Left forelimb (tissue), 1 donor: Measurements from ENCODE around the gene ZNF205.
"Not testable (repeated sequence)": the region's sequence is repeated elsewhere in the genome, so short reads cannot be mapped to it uniquely, and the experiment has no call there.

Experiments
- DNase-seq: peaks from one replicate; pipeline ENCODE4 v3.0.0-alpha.2; 2018; ENCODE audit warnings: low spot score

Gene ZNF205

DNA sequence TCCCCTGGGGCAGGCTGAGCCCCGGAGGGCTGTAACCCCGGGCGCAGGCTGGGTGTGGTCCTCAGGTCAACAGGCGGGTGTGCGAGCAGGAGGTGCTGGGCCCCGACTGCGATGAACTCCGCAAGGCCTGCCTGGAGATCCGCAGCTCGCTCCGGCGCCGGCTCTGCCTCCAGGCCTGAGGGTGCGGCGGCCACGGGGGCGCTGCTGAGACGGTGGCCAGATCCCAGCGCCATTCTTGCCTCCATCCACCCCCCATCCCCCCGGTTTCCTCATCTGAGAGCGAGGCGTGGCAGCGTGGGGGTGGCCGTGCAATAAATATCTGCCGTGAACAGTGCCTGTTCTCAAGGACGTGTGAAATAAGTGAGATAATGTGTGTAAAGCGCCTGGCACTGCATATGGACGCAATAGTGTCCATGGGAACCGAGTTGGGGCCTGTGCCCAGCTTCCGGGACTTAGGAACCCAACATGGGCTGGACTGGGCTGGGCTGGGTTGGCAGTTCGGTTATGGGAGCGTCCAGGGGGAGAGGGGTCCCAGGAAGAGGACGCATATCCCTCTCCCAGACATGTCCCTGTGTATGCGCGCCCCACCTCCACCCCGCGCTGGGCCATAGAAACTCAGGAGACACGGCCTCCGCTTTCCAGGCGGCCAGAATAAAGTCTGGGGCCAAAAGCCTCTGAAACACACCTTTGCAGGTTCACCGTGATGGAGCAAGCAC lies 37.4 kb downstream of the ZNF205 start:
- peak; percentile 84 for DNase-seq

DNA sequence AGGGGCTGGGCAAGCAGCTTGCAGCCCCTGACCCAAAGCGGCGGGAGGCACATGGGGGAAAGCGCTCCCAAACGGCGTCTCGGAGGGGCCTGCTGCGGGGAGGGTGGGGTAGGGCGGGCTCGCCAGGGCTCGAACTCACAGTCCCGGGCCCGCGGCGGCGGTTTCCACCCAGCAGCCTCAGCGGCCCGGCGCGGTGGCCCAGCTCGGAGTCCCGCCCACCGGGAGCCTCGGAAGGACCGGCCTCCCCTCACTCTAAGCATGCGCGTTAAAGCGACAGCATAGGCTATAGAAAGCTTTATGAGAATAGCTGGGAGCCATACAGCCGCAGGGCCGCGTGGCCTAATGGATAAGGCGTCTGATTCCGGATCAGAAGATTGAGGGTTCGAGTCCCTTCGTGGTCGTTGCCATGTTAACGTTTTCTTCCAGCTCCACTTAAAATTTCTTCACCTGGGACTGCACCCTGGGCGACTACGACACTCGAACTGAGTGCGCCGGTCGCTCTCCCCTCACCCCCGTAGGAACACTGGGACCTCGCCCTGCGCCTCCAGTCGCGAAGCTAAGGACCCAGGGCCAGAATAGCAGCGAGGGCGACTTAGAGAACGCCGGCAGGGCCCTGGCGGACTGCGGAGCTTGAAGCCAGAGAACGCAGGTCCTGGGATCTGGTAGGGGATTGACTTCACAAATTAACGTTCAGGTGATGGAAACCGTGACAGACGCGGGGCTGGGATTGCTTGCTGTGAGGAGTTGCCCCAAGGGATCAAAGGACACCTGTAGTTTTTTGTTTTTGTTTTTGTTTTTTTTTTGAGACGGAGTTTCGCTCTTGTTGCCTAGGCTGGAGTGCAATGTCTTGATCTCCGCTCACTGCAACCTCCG lies 38.2 kb downstream of the ZNF205 start:
- DNase-seq, result peak; percentile 99

DNA sequence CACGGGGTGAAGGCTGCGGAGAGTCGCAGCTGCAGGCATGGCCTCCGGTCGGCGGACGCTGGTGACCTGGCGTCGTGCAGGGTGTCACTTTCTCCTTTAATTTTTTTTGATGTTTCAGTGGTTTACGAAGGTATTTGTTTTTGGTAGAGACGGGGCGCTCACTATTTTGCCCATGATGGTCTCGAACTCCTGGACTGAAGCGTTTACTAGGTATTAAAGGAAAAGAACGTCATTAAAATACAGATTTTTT lies 39.6 kb downstream of the ZNF205 start:
- DNase-seq, result no peak

DNA sequence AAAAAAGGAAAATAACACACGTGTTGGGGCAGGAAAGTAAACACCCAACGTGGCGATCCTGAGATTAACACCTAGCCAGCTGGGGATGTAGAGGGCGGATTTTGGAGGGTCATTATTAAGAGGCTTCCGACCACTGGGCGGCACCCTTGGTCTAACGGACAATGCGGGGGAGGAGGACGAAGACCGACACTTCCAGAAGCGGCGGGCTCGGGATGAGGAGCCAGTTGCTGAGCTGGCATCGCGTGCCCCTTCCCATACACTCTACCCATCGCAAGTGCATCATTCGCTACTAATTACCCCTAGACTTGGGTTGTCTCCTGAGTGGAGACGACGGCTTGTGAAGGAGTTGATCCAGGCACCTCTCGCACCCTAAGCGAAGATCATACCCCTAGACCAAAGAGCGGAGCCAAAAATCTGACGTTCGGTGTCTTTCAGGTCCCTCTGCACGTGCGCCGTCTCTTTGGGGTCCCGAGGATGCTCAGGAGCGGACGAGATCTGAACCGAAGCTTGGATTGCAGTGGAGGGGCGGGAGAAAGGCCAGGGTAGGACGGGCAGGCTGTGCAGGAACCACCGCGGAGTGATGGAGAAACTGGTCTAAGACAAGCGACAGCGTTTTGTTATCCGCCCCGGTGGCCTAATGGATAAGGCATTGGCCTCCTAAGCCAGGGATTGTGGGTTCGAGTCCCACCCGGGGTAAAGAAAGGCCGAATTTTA lies 40.0 kb downstream of the ZNF205 start:
- peak; percentile 96 for DNase-seq

DNA sequence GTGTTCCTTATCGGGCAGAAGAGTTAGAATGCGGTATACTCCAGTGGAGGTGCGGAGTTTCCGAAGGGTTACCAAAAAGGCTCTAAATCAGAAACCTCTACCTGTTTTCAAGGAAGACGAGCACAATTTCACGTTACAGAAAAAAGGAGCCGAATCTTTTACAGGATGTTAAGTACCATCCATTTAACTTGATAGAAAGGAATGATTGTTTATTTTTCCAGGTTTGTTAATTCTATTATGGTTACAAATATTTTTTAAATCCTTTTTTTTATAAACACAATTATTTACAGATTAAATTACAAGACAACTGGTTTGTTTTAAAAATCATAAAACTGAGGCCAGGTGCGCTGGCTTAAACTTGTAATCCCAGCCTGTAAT lies 40.6 kb downstream of the ZNF205 start:
- no peak for DNase-seq

DNA sequence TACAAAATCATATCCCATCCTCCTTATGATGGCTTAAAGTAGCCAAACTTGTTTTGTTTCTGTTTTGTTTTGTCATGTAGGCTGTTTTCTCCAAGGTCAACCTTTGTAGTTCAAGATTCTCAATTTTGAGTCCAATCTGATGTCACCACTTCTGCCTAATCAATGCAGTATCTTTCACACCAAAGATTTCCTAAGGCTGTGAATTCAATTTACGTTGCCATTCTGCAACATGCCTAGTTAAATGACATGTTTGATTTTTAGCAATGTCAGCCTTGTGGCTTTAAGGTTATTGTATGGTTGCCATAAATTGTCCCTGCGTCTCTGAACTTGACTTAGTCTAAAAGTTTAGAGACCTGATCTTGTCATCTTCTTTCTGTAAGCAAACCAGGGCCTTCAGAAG lies 42.8 kb downstream of the ZNF205 start:
- no peak for DNase-seq

DNA sequence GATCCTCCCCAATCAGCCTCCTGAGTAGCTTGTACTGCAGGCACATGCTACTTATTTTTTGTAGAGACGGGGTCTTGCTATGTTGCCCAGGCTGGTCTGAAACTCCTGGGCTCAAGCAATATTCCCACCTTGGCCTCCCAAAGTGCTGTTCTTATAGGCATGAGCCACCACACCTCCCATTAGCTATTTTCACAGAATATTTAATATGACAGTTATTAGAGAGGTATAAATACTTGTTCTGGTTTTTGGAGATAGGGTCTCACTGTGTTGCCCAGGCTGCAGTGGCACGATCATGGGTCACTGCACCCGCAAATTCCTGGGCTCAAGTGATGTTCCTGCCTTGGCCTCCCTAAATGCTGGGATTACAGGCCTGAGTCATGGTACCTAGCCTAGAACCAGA lies 43.6 kb downstream of the ZNF205 start:
- DNase-seq, result no peak

DNA sequence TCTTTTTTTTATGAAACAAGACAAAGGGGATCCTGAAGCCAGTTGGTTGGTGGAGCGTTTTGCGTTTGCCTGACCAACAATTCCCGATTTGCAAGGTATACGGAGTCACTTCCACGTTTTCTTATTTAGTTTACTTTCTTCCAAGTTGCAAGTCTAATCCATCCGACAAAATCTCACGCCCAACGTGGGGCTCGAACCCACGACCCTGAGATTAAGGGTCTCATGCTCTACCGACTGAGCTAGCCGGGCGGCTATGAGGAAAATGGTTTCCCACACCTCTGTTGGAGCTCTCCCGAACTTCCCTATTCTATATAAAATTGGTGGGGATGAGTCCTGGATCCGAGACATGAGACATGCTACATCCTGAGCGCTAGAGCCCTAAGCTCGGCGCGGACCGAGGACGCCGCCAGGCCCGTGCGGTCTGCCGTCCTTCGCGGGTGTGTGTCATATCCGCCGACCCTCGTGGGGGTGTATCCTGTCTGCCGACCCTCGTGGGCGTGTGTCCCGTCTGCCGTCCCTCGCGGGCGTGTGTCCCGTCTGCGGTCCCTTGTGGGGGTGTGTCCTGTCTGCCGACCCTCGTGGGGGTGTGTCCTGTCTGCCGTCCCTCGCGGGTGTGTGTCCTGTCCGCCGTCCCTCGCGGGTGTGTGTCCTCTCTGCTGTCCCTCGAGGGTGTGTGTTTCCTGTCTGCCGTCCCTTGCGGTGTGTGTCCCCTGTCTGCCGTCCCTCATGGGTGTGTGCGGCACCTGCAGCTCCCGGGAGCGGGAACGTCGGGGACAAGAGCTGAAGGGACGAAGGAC lies 45.0 kb downstream of the ZNF205 start:
- DNase-seq, result peak; percentile 88

DNA sequence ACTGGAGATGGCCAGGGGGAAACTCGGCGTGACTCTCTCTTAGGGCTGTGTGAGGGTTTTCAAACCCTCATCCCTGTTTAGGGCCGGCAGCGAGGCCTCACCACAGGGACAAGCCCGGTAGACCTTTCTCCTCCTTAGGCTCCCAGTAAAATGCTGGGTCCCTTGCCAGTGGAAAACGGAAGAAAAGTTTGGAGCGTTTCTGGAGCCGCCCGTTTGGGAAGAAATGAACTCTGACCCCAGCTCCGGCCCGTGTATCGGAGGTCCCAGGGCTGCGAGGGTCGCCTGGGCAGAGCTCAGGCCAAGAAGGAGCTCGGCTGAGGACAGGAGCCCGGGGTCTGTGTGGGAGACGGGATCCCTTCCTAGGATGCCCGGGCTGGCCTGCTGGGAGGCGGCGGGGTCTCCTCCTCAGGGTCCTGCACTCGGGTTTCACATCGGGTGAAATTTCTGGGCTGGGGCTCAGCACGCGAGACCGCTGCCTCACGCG lies 45.7 kb downstream of the ZNF205 start:
- DNase-seq, result no peak

DNA sequence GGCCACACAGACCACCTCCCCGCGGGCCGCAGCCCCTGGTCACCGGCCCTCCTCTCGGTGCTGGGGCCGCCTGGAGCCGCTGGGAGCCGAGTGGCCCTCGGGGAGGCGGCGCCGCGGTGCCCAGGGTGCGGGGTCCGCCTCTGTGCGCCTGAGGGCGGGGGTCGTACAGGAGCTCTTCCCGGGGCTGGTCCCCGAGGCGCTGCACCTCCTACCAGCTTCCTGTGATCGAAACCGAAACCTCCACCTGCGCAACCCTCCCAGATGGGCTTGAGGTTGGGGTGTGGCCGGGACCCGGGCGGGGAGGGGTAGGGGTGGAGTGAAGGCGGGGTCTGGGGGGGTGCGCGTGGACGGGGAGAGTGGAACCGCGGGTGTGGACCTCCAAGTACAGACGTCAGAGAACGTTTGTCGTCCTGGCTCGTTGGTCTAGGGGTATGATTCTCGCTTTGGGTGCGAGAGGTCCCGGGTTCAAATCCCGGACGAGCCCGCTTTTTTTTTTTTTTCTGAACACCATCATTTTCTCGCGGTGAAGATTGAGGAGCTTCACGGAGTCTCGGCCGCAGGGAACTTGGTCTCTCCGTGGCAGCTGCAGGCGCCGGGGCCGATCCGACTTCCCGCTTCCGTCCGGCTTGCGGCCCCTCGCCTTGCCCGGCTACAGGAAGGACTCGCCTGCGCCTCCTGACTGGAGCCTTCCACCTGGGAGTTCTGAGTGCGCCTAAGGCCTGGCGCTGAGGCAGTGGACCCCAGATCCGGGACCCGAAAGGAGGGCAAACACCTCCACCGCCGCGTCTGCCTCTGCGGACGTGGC lies 46.3 kb downstream of the ZNF205 start:
- DNase-seq, result peak; percentile 89

DNA sequence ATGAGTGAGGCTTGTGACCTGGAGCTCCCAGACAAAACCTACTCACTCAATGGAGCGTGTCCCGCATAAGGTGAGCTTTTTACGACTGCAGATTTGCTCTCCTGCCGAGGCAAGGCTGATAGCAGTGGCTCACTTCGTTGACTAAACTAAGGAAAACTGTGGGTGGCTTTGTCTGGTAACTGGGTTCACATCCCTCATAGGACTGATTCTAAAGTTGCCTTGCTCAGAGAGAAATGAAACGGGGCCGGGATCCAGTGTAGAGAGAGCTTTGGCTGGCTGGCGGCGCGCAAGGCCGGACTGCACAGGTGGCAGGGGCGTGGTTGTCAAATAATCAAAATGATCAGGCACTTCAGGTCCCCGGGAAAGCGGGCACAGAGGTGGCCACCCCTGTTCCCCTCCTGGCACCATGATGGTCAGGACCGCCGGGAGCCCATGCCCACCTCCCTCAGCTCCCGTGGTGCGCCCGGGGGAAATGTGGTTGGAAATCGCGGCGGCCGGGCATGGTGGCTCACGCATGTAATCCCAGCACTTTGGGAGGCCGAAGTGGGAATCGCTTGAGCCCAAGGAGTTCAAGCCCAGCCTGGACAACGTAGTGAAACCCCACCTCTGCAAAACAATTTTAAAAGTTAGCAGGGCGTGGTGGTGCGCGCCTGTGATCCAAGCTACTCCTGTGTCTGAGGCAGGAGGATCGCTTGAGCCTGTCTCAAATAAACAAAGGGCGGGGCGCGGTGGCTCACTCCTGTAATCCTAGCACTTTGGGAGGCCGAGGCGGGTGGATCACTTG lies 49.0 kb downstream of the ZNF205 start:
- no peak for DNase-seq

DNA sequence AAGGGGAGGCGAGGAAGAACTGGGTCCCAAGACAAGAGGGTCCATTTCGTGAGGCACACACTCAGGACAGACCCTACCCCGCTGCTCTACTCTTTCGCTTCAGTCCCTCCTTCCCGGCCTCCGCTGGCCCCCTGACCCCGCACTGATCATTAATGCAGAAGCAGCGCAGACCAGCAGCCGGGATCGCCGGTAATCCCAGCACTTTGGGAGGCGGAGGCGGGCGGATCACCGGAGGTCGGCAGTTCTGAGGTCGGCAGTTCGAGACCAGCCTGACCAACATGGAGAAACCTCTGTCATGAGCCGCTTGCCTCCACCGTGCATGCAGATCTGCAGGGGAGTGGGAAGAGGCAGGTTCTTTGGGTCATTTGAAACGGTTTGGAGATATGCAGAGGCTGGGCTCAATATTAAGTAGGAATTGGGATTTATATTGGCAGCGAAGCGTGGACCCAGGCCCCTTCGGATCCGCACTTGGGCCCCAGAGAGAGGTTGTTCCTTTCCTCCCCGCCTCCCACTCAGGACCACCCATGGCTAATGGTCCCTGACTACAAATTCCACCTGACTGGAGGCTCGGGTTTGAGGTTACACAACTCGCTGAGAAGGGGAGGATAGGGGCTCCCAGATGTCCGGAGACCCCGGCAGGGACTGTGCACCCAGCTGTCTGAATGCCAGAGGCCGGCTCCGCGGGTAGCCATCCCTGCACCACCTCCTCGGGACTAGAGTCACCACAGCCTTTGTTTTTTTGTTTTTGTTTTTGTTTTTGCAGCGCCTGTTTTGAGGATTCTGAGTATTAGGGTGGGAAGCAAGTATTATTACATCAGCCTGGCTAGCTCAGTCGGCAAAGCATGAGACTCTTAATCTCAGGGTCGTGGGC lies 52.0 kb downstream of the ZNF205 start:
- DNase-seq, result no peak

DNA sequence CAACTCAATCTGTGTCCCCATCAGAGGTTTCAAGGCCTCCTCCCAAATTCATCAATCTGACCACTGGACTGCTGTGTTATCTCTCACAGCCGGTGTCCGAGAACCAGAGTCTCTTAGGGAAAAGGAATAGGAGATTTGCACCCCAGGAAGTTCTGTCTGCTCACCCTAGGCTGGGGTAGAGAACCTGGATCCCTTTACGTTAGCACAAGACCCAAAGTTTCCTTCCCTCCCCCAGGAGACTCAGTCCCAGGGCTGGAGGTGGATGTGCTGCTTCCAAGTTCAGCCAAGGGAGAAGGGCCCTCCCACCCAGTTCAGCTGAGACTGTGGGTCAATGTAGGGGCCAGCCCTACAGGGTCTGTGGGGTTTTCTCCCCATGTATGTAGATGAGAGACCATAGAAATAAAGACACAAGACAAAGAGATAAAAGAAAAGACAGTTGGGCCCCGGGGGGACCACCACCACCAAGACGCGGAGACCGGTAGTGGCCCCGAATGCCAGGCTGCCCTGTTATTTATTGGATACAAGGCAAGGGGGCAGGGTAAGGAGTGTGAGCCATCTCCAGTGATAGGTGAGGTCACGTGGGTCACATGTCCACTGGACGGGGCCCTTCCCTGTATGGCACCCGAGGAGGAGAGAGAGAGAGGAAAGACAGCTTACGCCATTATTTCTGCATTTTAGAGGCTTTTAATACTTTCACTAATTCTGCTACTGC lies 52.9 kb downstream of the ZNF205 start:
- DNase-seq, result no peak

DNA sequence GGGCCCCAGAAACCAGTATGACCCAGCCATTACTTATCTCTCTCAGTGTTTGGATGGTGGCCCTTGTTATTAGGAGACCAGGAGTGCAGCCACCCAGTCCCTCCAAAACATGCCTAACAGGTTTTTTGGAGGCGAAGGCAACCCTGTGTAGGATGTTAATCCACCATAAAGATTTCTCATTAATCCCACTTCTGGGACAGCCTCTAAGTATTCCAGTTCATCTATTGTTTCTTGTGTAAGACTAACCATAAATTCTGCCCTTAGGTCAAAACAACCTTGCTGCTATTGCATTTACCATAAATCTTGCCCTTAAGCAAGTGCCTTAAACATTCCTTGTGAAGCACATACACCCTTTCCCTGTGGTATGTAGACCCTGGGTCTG lies 54.1 kb downstream of the ZNF205 start:
- no peak for DNase-seq

DNA sequence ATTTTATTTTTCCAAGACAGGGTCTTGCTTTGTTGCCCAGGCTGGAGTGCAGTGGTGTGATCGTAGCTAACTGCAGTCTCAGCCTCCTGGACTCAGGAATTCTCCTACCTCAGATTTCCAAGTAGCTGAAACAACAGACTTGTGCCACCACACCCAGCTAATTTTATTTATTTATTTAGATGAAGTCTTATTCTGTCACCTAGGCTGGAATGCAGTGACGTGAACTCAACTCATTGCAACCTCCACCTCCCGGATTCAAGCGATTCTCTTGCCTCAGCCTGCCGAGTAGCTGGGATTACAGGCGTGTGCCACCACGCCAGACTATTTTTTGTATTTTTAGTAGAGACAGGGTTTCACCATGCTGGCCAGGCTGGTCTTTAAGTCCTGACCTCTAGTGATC lies 56.3 kb downstream of the ZNF205 start:
- DNase-seq, result not testable (repeated sequence)
